HEK293T (cell line): Measurements from ENCODE around the gene CD79A.

ENCODE experiments used
- CTCF ChIA-PET: fragments of 350-600 bp; formaldehyde crosslinking; extraction: SDS; loops from one replicate; lab custom pipeline; 2021; ENCODE audit warnings: antibody characterized with exemption, inconsistent platforms; lab: Yijun Ruan, JAX
- POLR2A ChIA-PET: fragments of 350-600 bp; formaldehyde crosslinking; extraction: SDS; loops from one replicate; lab custom pipeline; 2020; ENCODE audit warnings: antibody characterized with exemption, inconsistent platforms; lab: Yijun Ruan, JAX
- DNase-seq: peaks from one replicate; pipeline ENCODE4 v3.0.0; 2012; ENCODE audit warnings: mixed read lengths; ENCODE audit errors: extremely low spot score
- ARNT ChIP-seq: fragments of 450-650 bp; IDR thresholded peaks from 2 replicates; pipeline ENCODE4 v1.6.1; 2017; ENCODE audit warnings: mild to moderate bottlenecking
- BHLHE40 ChIP-seq: fragments of 450-650 bp; IDR thresholded peaks from 2 replicates; pipeline ENCODE4 v1.6.1; 2016; ENCODE audit warnings: mild to moderate bottlenecking, moderate library complexity, borderline replicate concordance
- CTBP1 ChIP-seq: fragments of 450-650 bp; IDR thresholded peaks from 2 replicates; pipeline ENCODE4 v1.6.1; 2016; ENCODE audit warnings: borderline replicate concordance
- ELF4 ChIP-seq: fragments of 450-650 bp; IDR thresholded peaks from 2 replicates; pipeline ENCODE4 v1.6.1; 2017; ENCODE audit warnings: antibody characterized with exemption
- FOXA1 ChIP-seq: fragments of 450-650 bp; IDR thresholded peaks from 2 replicates; pipeline ENCODE4 v1.6.1; 2016; ENCODE audit warnings: mild to moderate bottlenecking
- FOXK2 ChIP-seq: fragments of 450-650 bp; IDR thresholded peaks from 2 replicates; pipeline ENCODE4 v1.6.1; 2016; ENCODE audit warnings: mild to moderate bottlenecking
- FOXM1 ChIP-seq: fragments of 450-650 bp; IDR thresholded peaks from 2 replicates; pipeline ENCODE4 v1.6.1; 2017; ENCODE audit warnings: mild to moderate bottlenecking, borderline replicate concordance
- HDGF ChIP-seq: fragments of 450-650 bp; IDR thresholded peaks from 2 replicates; pipeline ENCODE4 v1.6.1; 2017; ENCODE audit warnings: antibody characterized with exemption, borderline replicate concordance
- L3MBTL2 ChIP-seq: fragments of 450-650 bp; conservative IDR thresholded peaks from 2 replicates; pipeline ENCODE4 v1.6.1; 2016; ENCODE audit warnings: mild to moderate bottlenecking
- LEF1 ChIP-seq: fragments of 450-650 bp; IDR thresholded peaks from 2 replicates; pipeline ENCODE4 v1.6.1; 2017; ENCODE audit warnings: mild to moderate bottlenecking, borderline replicate concordance
- NFRKB ChIP-seq: fragments of 450-650 bp; IDR thresholded peaks from 2 replicates; pipeline ENCODE4 v1.6.1; 2016; ENCODE audit warnings: mild to moderate bottlenecking, moderate library complexity
- SP1 ChIP-seq: fragments of 450-650 bp; IDR thresholded peaks from 2 replicates; pipeline ENCODE4 v1.6.1; 2017
- SUZ12 ChIP-seq: fragments of 450-650 bp; IDR thresholded peaks from 2 replicates; pipeline ENCODE4 v1.6.1; 2016; ENCODE audit warnings: mild to moderate bottlenecking
- TARDBP ChIP-seq: fragments of 450-650 bp; IDR thresholded peaks from 2 replicates; pipeline ENCODE4 v1.6.1; 2016
- ZNF384 ChIP-seq: fragments of 450-650 bp; IDR thresholded peaks from 2 replicates; pipeline ENCODE4 v1.6.1; 2016
- TF ChIP-seq, protein P1 (sequence below): fragments of 450-650 bp; IDR thresholded peaks from 2 replicates; pipeline ENCODE4 v1.6.1; 2016

CD79A gene

DNA sequence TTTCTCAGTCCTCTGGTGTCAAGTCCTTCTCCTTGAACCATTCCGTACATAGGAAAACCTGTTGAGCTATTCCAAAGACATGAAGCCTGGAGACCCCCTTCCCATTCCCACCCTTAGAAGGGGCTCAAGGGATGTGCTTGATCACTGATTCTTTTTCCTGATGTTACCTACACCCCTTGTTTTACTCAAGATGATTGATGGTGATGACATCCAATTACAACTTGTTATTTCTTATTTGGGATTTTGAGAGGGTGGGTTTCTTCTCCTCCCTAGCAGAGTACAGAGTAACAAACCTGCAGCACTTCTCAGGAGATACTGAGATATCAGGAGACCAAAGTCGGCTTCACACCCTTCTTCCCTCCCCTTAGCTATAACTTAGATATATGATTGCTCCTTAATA, 23.7 kb upstream of the CD79A start:
- no peak for DNase-seq
- no peak for TF ChIP-seq SP1
- TF ChIP-seq, protein P1, sequence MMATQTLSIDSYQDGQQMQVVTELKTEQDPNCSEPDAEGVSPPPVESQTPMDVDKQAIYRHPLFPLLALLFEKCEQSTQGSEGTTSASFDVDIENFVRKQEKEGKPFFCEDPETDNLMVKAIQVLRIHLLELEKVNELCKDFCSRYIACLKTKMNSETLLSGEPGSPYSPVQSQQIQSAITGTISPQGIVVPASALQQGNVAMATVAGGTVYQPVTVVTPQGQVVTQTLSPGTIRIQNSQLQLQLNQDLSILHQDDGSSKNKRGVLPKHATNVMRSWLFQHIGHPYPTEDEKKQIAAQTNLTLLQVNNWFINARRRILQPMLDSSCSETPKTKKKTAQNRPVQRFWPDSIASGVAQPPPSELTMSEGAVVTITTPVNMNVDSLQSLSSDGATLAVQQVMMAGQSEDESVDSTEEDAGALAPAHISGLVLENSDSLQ: peak; percentile 58; the same call in 1 of the 2 replicates
- POLR2A ChIA-PET: no interaction called here
- CTCF ChIA-PET: interaction anchor here (0.5 to 0.9 kb wide), 2 partner anchors 17 to 100 kb away, joined by 3 read pairs; no protein-coding TSS in a partner anchor

GRCh38 chr19:41853768-41854167, 23.3 kb upstream of the CD79A start:
- no peak for DNase-seq
- TF ChIP-seq ARNT (no peak), SP1 (no peak), CTBP1 (no peak), L3MBTL2 (no peak), FOXK2 (no peak), ZNF384 (no peak), ELF4 (no peak), FOXA1 (no peak)
- ChIA-PET CTCF (interaction anchor here (0.9 kb wide), 1 partner anchor 17 kb away, joined by 3 read pairs; no protein-coding TSS in a partner anchor), POLR2A (no interaction called here)

- ChIA-PET POLR2A (interaction anchor here (0.8 to 3.6 kb wide), 19 partner anchors 10 to 495 kb away, joined by 3 to 43 read pairs (median 5); partner anchors contain the start of genes B9D2 and RABAC1), CTCF (interaction anchor here (0.7 kb wide), 1 partner anchor 11 kb away, joined by 3 read pairs; no protein-coding TSS in a partner anchor)
- DNase-seq: no peak
- no peak for TF ChIP-seq NFRKB
- TF ChIP-seq CTBP1: no peak
- TF ChIP-seq ZNF384: no peak
- TF ChIP-seq LEF1: no peak
These were observed 17.9 kb upstream of the CD79A start for GRCh38 chr19:41859213-41859617.

- peak; percentile 97 for DNase-seq
- TF ChIP-seq, protein P1: peak; percentile 69; the same call in 1 of the 2 replicates
- TF ChIP-seq ZNF384 (no peak), HDGF (no peak), NFRKB (no peak), FOXK2 (no peak), ARNT (peak; percentile 60), BHLHE40 (no peak), LEF1 (peak; percentile 91; the same call in 1 of the 2 replicates), TARDBP (peak; percentile 99), FOXM1 (peak; percentile 58; the same call in 1 of the 2 replicates), SP1 (peak; percentile 95), ELF4 (peak; percentile 95), L3MBTL2 (0 out of 2 replicates have a peak, but pooled peaks have one; percentile 35), SUZ12 (no peak), FOXA1 (no peak), CTBP1 (no peak)
- CTCF ChIA-PET: interaction anchor here (0.6 to 0.7 kb wide), 2 partner anchors 12 to 43 kb away, joined by 3 read pairs; no protein-coding TSS in a partner anchor
- POLR2A ChIA-PET: interaction anchor here (0.7 to 3.6 kb wide), 26 partner anchors 9 to 495 kb away, joined by 3 to 43 read pairs (median 4); partner anchors contain the start of genes B9D2 and RABAC1
These were observed 17.3 kb upstream of the CD79A start, which contains the start of gene RPS19 for GRCh38 chr19:41859618-41860418. Gene RPS19, plus strand, starts transcription at chr19:41860255. Its CDS starts 520 bp downstream, at chr19:41860775.

DNA sequence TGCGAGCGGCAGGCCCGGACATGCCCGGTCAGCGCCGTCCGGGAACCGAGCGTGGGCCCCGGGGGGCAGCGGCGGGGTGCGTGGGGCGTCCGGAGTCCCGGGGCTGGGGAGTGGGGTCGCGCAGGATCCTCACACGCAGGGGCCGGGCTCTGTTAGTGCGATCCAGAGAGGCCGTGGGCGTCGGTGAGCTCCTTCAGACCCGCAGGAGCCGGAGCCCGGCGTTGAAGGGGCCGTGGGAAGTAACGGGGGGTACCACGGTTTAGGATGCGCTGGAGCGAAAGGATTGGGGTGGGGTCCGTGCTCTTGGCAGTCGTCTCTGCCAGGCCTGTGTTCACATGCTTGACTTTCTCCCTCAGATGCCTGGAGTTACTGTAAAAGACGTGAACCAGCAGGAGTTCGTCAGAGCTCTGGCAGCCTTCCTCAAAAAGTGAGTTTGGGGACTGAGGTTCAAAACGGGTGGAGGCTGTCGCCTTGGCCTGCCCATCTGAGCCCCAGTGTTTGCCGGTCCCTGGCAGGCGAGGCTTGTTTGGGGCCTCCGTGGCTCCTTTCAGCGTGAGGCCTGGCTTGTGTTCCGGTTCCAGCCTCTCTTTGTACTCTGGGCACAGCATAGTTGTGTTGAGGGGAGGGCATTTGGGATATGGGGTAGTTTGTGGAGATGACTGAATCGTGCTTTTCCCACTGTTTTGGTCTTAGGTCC, 16.5 kb upstream of the CD79A start:
- no peak for DNase-seq
- ChIA-PET CTCF (interaction anchor here (0.6 kb wide), 1 partner anchor 42 kb away, joined by 3 read pairs; no protein-coding TSS in a partner anchor), POLR2A (interaction anchor here (0.7 to 3.6 kb wide), 18 partner anchors 8 to 496 kb away, joined by 3 to 43 read pairs (median 7); partner anchors contain the start of genes B9D2 and RABAC1)
- TF ChIP-seq L3MBTL2: no peak

GRCh38 chr19:41861116-41861768, 15.8 kb upstream of the CD79A start:
- POLR2A ChIA-PET: interaction anchor here (1.6 to 3.6 kb wide), 6 partner anchors 11 to 98 kb away, joined by 7 to 43 read pairs (median 9); partner anchors contain the start of gene RABAC1
- TF ChIP-seq SUZ12 (no peak), L3MBTL2 (no peak), TARDBP (no peak), CTBP1 (no peak), ARNT (no peak), FOXM1 (no peak), FOXA1 (no peak), NFRKB (no peak), ELF4 (no peak), HDGF (no peak), BHLHE40 (no peak), LEF1 (no peak)
- no peak for DNase-seq
- CTCF ChIA-PET: no interaction called here
